Measurements from ENCODE around the gene ROR1. TPM values are rescaled to one million over a fixed set of nuclear protein-coding genes. Genes with fewer than 3 reads are reported as not detected.
A peak's percentile ranks its signal among the peaks of the same experiment; 100 is the strongest.

The ROR1 gene
- total RNA-seq, 2 donors from 2014 or later, result 5.7 to 14.7 TPM

- ATAC-seq (peak in 1 of 2 donors; percentile 38), DNase-seq (no peak)
- intact Hi-C loops (cut with DNase I), result no loop called here
Observed at GRCh38 chr1:63973005-63973419, 199.2 kb downstream of the ROR1 start.

DNA sequence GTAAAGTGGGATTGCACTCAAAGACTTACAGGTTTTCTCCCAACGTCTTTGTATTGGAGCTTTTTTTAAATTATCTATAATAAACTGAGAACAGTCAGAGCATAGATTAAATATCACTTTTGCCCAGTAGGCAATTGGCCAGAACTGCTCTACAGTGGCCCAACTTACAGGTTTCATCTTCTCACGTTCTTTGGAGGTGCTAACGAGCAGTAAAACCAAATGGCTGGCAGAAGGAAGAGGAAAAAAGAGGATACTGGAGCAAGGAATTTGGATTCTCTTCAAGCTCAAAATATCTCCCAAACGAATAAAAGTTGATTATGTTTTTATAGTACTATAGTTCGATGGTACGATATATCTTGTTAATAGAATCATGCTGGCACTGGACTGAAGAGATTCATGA is 201.1 kb downstream of the ROR1 start:
- DNase-seq (no peak), ATAC-seq (no peak)
- intact Hi-C loops (cut with DNase I), result no loop called here

DNA sequence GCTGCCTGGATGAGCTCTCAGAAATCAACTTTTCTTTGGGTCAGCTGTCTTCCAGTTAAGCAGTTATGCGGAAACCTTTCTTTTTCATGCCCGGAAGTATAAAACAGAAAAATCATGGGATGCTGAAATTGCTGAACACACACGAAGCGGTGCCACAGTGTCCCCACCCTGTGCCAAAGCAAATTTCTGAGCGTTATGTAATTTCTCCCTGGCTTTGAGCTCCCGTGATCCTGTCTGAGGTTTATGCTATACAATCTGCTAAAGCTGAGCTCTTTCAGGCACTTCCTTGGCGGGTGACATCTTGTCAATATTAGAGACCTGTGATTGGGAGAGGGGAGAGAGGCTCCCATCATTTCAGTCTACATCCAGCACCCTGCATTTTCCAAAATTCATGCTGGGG is 201.7 kb downstream of the ROR1 start:
- DNase-seq, result no peak
- ATAC-seq, result no peak
- intact Hi-C loops (cut with DNase I), result no loop called here

GRCh38 chr1:63976006-63976405 is 202.2 kb downstream of the ROR1 start:
- no peak for DNase-seq
- ATAC-seq, result no peak
- intact Hi-C loops (cut with DNase I), result no loop called here

DNA sequence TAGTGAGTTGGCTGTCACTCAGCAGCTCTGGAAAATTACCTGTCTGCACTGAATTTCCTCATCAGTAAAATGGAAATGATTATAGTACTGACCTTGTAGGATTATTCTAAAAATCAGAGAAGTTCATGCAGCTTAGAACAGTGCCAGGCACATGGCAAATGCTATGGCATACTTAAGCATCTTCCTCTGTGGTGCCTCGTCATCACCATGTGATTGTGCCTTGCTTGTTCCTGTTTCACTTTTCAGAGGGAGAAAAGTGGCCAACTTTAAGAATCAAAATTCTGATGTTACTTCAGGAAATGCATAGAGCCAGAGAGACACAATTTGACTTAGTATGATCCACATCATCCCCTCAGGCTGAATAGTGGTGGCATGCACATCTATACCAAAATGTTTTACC is 203.6 kb downstream of the ROR1 start:
- intact Hi-C loops (cut with DNase I), result no loop called here
- DNase-seq (no peak), ATAC-seq (no peak)

GRCh38 chr1:63980740-63981407 is 207.1 kb downstream of the ROR1 start:
- intact Hi-C loops (cut with DNase I), result no loop called here
- ATAC-seq (no peak), DNase-seq (no peak)

- ATAC-seq, result no peak
- intact Hi-C loops (cut with DNase I), result no loop called here
- DNase-seq, result no peak
Observed at GRCh38 chr1:63981408-63981773, 207.6 kb downstream of the ROR1 start.

DNA sequence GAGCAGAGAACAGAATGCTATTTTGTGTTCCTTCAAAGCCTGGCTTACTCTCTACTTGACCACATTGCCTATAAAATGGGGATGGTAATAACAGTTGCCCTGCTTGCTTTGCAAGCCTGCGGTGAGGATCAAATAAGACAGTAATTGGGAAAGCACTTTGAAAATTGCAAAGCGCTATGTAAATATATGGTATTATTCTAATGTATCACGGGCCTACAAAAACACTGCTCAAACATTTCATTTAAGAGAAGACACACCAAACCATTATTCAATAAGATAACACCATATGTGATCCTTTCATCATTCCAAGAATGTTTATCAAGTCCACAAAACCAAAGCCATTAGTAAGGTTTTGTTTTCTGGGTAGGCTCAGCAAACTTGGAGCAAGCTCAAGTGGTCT is 208.4 kb downstream of the ROR1 start:
- intact Hi-C loops (cut with DNase I), result no loop called here
- DNase-seq (no peak), ATAC-seq (no peak)

- intact Hi-C loops (cut with DNase I), result no loop called here
- DNase-seq, result no peak
Observed at GRCh38 chr1:63983391-63984256, 209.8 kb downstream of the ROR1 start.

DNA sequence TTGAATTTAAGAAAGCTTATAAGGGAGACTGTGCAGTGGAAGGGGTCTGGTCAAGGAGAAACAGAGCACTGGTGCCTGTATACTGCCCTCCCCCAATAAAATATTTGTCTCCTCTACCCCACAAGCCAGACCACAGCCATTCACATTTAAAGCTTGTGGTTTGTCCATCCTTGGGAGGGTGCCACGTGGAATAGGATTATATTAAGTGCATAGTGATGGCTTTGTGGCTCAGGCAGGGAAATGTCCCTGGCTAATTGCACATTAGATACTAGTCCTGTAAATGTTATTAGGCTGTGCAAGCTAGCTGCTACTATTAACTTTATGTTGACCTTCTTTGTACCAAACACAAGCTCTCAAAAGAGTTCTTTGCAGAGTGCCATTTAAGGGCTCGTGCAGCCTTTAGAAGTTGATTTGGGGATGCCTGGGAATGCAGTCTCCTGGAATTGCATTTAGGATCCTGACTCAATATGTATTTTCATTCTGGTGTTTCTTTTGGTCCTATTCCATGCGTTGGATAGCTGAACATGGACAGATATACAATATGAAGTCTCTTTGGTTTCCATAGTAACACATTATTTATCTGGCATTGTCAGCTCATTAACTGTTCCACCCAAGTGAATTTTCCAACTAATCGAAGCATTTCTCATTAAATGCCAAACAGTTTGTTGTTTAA is 210.6 kb downstream of the ROR1 start:
- no peak for DNase-seq
- no peak for ATAC-seq
- intact Hi-C loops (cut with DNase I), result no loop called here

More at GRCh38 chr1:63983391-63984256, 209.8 kb downstream of the ROR1 start:
- no peak for ATAC-seq

DNA sequence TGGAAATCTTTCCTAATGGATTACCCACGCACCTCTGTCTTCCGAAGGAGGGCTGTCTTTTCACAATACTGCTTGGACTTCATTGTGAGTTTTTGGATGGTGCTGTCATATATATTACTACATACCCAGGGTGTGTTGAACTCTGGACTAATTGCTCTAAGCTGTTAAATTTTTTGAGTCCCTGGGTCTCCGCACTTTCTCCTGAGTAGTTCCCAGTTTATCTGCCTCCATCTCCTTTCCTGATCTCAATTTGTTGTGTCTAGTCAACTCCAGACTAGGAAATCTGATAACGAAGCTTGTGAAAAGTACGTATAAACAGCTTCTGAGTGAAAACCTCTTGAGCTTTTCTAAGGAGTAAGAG is 211.1 kb downstream of the ROR1 start:
- intact Hi-C loops (cut with DNase I), result no loop called here
- ATAC-seq (peak in 1 of 2 donors; percentile 40), DNase-seq (no peak)

- ATAC-seq (no peak), DNase-seq (no peak)
- intact Hi-C loops (cut with DNase I), result no loop called here
Observed at GRCh38 chr1:63987014-63987627, 213.3 kb downstream of the ROR1 start.

DNA sequence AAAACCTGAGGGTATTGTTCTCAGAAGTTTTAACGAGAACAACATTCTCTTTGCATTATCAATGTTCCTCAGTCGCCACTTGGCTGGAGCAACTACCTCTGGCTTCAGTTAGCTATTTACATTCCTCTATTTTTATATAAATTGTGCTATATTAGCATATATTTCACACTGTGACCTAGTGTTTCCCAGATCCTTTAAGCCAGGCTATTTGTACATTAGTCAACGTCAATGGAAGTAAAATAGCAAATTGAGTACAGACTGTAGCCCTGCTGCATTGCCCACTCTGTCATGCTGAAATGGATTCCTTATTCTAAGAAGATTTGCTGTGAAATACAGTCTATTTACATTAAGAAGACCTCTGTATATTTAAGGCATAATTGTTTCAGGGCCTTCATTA is 213.8 kb downstream of the ROR1 start:
- no peak for DNase-seq
- intact Hi-C loops (cut with DNase I), result no loop called here
- no peak for ATAC-seq

DNA sequence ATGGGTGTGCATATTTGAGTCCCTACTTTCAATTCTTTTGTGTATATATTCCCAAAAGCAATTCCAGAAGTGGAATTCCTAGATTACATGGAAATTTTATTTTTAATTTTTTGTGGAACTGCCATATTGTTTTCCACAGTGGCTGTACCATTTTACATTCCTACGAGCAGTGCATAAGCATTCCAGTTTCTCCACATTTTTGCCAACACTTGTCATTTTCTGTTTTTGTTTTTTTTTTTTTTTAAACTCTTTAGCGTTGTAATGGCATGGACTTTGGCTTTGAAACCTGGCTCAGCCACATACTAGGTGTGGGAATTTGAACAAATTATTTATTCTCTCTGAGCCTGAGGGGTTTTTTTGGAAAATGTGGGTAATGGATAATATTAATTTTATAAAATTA is 215.1 kb downstream of the ROR1 start:
- intact Hi-C loops (cut with DNase I), result no loop called here
- DNase-seq (no peak), ATAC-seq (no peak)

DNA sequence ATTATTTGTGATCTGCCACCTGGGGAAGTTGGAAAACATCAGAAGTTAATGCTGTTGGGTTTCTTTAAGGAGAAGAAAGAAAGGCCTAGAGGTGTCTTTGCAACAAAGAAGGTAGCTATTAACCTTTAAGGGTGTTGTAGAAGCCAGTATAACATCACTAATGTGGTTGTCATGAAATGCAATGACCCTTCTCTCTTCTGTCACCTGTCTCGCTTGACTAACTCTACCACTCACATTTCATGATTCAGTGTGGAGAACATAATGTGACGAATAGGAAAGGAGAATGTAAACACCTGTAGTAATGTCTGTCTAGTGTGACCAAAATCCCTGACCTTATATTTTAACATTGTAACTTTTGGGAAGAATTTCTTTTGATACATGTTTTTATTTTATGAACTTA is 217.9 kb downstream of the ROR1 start:
- intact Hi-C loops (cut with DNase I), result no loop called here
- DNase-seq, result no peak
- no peak for ATAC-seq

DNA sequence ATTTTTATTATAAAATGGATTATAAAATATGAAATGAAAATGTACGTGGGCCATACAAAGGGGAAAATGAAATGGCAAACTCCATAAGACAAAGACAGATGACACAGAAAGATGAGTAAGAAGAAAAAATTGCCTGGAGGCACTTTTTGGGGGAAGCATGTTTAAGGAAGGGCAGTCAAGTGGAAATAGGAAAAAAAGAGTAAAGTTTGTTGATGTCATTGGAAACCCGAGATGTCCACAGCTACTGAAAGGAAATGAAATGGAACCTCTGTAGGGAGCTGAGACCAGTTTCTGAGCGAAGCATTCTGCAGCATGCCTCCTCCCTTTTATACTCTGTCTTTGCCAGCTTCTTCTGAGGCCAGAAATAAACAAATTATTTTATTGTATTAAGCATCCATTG is 226.2 kb downstream of the ROR1 start:
- intact Hi-C loops (cut with DNase I), result no loop called here
- ATAC-seq (no peak), DNase-seq (no peak)

GRCh38 chr1:64001038-64001437 is 227.2 kb downstream of the ROR1 start:
- no peak for ATAC-seq
- intact Hi-C loops (cut with DNase I), result no loop called here

GRCh38 chr1:64004451-64005025 is 230.7 kb downstream of the ROR1 start:
- intact Hi-C loops (cut with DNase I), result no loop called here
- ATAC-seq (no peak), DNase-seq (no peak)

More at GRCh38 chr1:64001038-64001437, 227.2 kb downstream of the ROR1 start:
- no peak for DNase-seq

GRCh38 chr1:64005801-64006200 is 232.0 kb downstream of the ROR1 start:
- ATAC-seq (no peak), DNase-seq (no peak)
- intact Hi-C loops (cut with DNase I), result no loop called here
